HT-29 (cell line): Measurements from ENCODE around the gene TTN. TPM values are rescaled to one million over a fixed set of nuclear protein-coding genes. Genes with fewer than 3 reads are reported as not detected.

Experiments
- DNase-seq: peaks from one replicate; pipeline ENCODE4 v3.0.0-alpha.2; 2015; ENCODE audit warnings: low spot score
- total RNA-seq: library from RNA; depleted of rRNA; stranded (reverse); fragments of >200 nt; shearing (Covaris generic); gene quantifications from 2 replicates; pipeline ENCODE4 v1.2.3, GENCODE V29; 2014; rRNA removed

The TTN gene
- under 0.01 TPM in 2 replicates for total RNA-seq

- no peak for DNase-seq
Measured at GRCh38 chr2:178807227-178808008, at the start of gene TTN. Gene TTN, minus strand, starts transcription at chr2:178807423. Its CDS starts 2,781 bp downstream, at chr2:178804642.

DNA sequence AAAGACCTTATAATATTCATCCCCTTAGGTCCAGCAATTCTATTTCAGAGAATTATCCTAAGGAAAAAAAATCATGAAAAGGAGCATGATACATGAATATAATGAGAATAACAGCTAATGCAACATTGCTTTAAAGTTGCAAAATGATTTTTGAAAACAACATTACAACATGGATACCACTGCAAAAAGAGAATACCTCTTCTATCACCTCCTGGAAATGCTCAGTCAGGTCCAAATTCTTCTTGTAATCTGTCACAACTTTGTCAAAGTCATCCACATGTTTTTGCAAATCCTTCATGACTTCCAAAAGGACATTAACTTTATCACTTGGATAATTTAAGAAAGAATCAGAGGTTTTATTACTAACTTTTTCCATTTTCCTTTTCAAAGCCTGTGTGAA lies 47.9 kb upstream of the TTN start:
- DNase-seq, result no peak

GRCh38 chr2:178848335-178848734 lies 41.1 kb upstream of the TTN start:
- no peak for DNase-seq

DNA sequence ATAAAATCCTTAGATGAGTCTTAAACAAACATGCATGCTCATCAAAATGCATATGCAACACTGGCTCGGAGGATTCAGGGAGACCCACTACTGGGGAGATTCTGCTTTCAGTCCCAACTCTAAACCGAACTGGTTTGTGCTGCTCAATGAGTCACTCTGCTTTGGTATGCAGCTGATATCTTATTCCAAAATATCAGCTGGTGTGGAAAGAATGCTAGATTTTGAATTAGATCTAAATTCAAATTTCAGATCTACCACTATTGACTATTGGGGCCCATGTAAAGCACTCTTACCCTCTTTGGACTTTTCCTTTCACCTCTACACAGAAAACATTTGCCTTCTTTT lies 39.2 kb upstream of the TTN start:
- no peak for DNase-seq

DNA sequence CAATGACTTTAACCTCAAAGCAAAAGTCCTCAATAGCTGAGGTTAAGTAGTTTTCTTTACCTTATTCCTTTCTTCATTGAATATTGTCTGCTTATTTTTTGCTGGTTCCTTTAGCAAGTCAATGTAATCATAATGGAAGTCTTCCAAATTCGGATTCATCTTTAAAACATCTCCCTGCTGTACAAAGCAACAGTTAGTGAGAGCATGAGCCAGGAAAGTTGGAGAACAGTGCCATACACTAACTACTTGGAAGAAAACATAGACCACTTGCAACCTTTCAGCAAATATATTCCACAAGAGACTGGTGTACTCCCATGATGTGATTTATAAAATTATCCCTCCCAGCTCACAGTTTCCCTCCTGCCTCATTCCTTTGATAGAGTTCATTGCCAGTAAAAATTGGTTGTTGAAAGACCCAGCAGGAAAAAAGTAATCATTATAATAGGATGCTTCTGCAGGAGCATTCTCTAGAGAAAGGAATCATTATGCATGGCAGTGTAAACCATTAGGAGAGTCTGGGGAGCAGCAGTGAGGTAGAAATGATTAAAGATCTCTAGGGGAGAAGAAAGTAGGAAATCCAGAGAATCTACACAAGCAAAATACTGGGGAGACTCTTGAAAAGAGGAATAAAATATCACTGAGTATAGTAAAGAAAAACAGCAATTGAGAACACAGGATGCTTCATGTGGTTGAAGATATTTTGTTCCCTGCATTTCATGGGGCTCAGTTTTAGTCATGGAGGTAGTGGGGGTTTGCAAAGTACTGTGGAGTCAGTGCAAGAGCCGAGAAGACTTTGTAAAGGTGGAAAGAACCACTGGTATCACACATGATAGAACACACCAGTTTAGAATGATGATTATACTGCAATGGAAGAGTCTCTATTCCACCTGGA lies 38.6 kb upstream of the TTN start:
- DNase-seq, result no peak

DNA sequence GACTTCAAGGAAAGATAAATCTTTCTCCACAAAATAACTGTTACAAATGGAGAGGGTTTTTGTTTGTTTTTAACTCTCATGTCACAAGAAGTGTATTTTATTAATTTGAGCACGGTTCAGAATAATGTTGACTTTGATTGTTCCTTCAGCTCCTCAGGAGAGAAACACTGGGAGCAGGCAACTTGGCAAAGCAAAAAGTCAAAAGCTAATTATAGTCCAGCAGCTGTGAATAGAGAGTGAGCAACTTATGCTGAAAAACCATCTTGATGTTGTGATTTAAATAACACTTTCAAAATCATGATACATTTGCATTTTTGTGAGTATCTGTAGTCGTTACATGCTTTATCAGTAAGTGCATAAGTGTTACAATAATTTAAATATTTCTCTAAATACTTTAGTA lies 37.5 kb upstream of the TTN start:
- DNase-seq, result no peak

DNA sequence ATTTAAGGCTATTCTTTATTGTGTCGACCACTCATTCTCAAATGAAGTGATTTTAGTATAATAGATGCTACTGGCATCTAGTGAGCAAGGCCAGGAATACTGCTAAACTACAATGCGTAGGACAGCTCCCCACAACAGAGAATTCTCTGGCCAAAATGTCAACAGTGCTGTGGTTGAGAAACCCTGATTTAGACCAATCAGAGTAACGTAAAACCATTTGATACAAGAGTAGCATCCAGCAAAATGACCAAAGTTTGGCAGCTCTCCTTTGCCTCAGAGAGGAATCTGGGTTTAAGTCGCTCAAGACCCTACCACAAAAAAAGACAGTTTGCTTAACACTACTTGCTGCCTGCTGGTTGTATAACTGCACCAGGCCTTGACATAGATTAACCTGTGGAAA lies 37.0 kb upstream of the TTN start:
- no peak for DNase-seq

DNA sequence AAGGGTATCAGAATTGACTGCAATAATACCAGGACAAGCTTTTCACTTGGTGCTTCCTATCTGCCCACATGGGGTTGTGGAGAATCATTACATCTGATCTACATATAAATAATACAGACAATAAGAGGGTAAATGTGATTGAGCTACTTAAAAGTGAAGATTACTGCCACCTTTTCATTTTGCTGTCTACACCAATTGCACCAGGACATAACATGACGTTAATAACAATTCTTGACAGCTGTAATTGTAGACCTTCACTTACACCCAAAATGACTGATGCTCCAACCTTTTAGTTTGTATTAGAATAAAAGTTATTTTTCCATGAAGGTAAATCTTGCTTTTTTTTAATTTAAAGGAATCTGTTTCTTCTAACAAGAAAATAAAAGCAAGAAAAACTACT lies 36.5 kb upstream of the TTN start:
- DNase-seq, result no peak

DNA sequence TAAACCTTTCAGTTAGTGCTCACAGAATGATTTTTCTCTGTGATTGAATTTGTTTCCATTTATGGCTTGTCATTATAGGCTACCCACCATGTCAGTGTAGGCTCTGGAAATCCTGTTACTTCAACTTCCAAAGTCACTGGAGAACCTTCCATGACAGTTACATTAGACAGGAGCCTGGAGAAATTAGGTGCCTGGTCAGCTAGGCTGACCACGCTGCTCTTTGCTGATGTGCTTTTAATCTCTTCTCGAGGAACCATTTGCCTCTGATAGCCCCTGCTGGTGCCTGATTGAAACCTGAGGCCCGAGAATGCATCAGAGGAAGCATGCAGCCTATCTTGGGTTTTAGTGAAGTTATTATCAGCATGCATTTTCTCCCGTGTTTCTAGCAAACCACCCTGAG lies 29.6 kb upstream of the TTN start:
- DNase-seq, result no peak

GRCh38 chr2:178834086-178834485 lies 26.9 kb upstream of the TTN start:
- no peak for DNase-seq

DNA sequence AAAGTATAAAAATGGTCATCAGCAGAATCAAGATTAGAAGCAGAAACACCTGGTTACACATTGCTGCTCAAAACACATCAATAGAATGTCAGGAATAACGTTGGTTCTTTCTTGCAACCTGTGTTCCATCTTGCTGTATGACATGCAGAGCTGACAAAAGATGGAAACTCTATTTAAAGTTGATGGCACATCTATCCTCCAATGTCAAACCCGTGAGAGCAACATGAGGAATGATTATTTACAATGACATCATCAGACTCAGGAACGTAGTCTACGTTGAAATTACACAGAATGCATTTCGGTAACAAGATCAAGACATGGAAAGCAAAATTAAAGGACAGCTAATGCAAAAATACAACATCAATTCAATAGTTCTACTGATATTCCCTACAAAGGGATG lies 26.2 kb upstream of the TTN start:
- DNase-seq, result no peak

- DNase-seq, result no peak
Measured at GRCh38 chr2:178830451-178830850, 23.2 kb upstream of the TTN start.

DNA sequence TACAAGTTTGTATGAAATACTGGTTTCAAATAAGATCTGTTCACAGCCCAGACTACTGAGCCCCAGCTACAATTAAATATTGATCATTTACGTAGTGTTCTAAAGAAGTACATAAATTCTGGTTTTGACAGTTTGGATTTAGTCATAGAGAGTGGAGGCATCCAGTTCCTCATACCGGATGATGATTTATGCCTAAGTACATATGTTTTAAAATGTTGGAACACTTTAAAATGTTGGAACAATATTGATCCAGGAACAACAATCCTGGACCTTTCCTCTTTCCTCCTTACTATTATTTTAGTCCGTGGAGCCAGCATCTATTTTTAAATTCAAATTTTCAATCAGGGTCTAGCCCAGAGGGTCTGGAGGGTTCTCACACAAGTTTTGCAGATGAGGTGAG lies 22.8 kb upstream of the TTN start:
- DNase-seq, result no peak

DNA sequence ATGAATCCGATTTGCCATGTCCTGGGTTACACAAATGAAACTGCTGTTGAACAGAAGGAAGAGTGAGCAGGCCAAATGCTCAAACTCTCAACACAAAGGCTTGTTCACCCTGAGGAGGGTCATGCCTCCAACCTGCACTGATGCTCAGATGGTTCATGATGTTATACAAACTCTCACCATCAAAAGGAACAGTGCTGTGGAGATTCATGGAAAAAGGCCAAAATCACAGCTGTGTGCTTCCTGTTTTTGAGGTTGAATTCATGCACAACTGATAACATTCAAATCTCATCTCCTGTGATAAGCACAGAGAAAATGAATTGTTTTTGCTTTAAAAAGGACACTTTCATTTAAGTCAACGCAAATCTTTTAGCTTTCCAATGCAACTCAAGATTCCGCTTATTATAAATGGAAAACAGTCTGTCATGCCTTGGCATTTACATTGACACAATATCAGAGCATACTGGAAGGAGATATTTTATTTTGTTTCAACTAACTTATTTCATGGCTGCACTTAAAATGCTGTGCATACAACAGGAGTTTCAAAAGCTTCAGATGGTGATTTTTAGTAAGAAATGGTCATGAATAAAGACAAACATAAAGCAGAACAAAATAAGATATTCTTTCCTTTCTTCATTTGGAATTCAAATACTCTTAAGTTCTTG lies 22.2 kb upstream of the TTN start:
- no peak for DNase-seq

GRCh38 chr2:178828486-178828881 lies 21.3 kb upstream of the TTN start:
- DNase-seq, result no peak

GRCh38 chr2:178827739-178828485 lies 20.7 kb upstream of the TTN start:
- DNase-seq, result no peak

DNA sequence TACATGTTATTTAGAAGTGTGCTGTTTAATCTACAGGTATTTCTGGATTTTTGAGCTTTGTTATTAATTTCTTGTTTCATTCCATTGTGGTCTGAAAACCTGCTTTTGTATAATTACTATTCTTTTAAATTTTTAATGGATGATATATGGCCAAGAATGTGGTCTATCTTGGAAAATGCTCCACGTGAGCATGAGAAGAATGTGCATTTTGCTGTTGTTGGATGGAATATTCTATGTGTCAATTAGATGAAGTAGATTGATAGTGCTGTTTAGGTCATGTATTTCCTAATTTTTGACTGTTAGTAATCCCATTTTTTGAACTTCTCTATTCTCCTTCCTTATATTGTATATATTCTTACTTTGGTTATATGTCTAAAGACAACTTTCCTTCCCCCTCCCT lies 19.9 kb upstream of the TTN start:
- no peak for DNase-seq

GRCh38 chr2:178825183-178825582 lies 18.0 kb upstream of the TTN start:
- DNase-seq, result no peak

DNA sequence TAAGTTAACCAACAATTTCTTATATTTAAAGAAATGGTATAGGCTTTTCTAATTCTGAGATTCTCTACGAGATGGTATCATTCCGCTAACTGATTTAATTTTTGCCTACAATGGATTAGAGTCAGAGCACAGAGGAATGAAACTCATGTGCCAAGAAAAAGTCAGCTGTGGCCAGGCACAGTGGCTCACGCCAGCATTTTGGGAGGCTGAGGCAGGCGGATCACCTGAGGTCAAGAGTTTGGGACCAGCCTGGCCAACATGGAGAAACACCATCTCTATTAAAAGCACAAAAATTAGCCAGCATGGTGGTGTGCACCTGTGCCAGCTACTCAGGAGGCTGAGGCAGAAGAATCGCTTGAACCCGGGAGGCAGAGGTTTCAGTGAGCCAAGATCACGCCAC lies 17.0 kb upstream of the TTN start:
- DNase-seq, result no peak

DNA sequence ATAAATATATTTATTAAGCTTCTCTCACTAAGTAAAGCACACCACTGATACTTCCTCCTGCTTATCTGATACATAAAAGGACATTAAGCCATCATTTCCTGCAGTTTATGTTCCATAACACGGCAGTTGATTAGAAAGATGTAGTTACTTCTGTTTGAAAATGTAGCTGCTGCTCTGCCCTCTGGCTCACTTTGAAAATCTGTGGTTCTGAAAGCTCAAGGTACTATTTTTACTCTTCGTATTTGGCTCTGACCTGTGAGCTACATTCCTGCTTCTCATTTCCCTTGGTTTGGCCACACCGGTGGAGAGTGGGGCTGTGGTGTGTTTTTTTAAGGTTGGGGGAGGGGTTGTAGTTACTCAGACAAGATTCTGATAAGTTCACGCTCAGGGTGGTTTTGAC lies 12.8 kb upstream of the TTN start:
- DNase-seq, result no peak

DNA sequence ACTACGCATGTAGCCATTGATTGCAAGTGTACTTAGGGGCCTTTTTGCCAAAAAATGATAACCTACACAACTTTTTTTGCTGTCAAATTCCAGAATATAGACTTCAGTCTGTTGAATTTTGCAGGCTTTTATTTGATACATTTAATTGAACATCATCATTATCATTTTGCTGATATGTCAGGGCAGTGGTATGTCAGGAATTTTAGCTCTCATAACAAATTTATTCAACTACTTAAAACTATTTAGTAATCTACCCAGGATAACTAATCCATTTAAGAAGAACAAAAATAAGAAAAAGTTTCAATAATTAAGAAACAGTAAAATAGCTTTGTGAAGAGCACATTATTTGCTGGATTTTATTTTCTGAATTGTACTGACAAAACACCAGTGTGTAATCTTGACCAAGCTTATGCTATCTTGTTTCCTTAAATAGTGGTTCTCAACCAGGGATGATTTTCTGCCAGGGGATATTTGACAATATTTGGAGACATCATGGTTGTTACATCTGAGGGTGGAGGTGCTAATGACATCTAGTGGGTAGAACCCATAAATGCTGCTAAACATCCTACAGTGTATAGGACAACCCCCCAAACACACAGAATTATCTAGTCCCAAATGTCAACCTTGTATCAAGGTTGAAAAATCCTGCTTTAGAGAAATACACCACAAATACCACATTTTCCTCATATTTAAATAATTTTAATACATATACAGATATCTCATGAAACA lies 12.1 kb upstream of the TTN start:
- DNase-seq, result no peak
